Large intestine (tissue), 3 donors: ENCODE measurements around the gene C7orf25. TPM values are rescaled to one million over a fixed set of nuclear protein-coding genes. Genes with fewer than 3 reads are reported as not detected.
A peak's percentile ranks its signal among the peaks of the same experiment; 100 is the strongest.

ENCODE experiments used
- DNase-seq, 2 donors: peaks; one replicate each; pipeline versions ENCODE4 v3.0.0 to v3.0.0-alpha.2; 2013
- H3K27ac ChIP-seq: one replicate; pipeline ENCODE4 v1.5.1; 2013; ENCODE audit warnings: low read length
- H3K27me3 ChIP-seq: 2 replicates; pipeline ENCODE4 v1.6.1; 2013; ENCODE audit warnings: low read length; ENCODE audit not compliant: control insufficient read depth, insufficient read depth
- H3K36me3 ChIP-seq: 2 replicates; pipeline ENCODE4 v1.6.1; 2013; ENCODE audit warnings: low read length; ENCODE audit not compliant: control insufficient read depth, insufficient read depth
- H3K4me1 ChIP-seq: one replicate; pipeline ENCODE4 v1.6.1; 2013; ENCODE audit warnings: low read length; ENCODE audit not compliant: control insufficient read depth, insufficient read depth
- H3K4me3 ChIP-seq: one replicate; pipeline ENCODE4 v1.5.1; 2013; ENCODE audit warnings: low read length
- H3K9me3 ChIP-seq: one replicate; pipeline ENCODE4 v1.6.1; 2013; ENCODE audit warnings: mild to moderate bottlenecking, low read depth, low read length, moderate library complexity; ENCODE audit not compliant: control insufficient read depth
- WGBS: methylation state at CpG from one replicate; pipeline ENCODE4 v1.1.5; 2013; ENCODE audit warnings: low lambda C conversion rate; ENCODE audit not compliant: insufficient coverage; 5-methylcytosine and 5-hydroxymethylcytosine counted together
- polyA plus RNA-seq: library from polyadenylated mRNA; unstranded; fragments of 120-200 nt; gene quantifications from one replicate; pipeline ENCODE4 v1.2.1, GENCODE V29; 2013

C7orf25 gene
- polyA plus RNA-seq, 1 donor = 3.2 TPM

GRCh38 chr7:42945821-42946626 is 34.2 kb upstream of the C7orf25 start:
- WGBS = no CpG with 5 or more reads among the region's 4 CpGs
- H3K27me3 ChIP-seq = no peaks in the 10 kb centered on the region
- H3K27ac ChIP-seq = no peak overlapping the region
- H3K36me3 ChIP-seq = no peaks in the 10 kb centered on the region
- H3K9me3 ChIP-seq = no peaks in the 10 kb centered on the region
- H3K4me3 ChIP-seq = no peak overlapping the region
- no peaks in the 10 kb centered on the region for H3K4me1 ChIP-seq
- DNase-seq = no peak

DNA sequence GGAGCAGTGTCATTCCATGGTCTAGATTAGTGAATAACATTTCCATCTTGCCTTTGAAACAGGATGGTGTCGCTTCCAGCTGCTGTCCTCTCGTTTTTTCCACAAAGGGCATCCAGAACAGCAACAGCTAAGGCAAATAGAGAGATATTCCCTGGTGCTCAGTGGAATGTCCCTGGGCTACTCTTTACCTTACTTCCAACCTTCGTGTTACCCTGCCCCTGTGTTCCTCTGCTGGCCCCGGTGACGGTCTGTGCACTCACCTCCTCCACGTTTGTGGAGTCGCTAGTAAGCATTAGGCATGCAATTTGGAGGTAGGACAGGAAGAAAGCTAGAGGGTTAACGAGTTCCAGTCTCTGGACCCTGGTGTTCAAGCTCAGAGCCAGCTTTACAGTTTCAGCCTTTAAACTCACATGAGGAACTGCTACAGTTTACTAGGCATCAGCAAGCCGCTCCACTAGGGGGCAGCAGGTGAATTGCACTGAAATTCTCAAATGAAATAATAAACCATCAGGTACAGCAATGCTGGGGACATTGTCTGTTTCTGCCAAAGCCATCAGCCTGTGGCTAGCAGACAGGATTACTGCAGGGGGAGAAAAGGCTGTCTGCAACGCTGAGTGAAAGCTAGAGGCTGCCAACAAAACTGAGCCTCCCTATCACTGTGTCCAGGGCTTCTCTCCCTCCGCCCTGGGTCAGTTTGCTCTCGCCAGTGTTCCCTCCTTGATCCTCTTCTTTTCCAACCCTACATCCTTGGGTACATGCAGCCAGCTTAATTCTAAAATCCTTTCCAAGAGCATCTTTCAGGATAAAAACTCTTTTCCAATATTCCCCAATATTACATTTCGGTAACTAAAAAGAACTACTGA is 29.3 kb upstream of the C7orf25 start:
- no peak overlapping the region for H3K4me3 ChIP-seq
- H3K27ac ChIP-seq = no peak overlapping the region
- peaks cover 20% of the 10 kb centered on the region for H3K36me3 ChIP-seq
- no peaks in the 10 kb centered on the region for H3K27me3 ChIP-seq
- H3K9me3 ChIP-seq = no peaks in the 10 kb centered on the region
- peak; percentile 43 to 47 for DNase-seq
- no peaks in the 10 kb centered on the region for H3K4me1 ChIP-seq
- 100% methylated on average over 2 of the region's 13 CpGs for WGBS

DNA sequence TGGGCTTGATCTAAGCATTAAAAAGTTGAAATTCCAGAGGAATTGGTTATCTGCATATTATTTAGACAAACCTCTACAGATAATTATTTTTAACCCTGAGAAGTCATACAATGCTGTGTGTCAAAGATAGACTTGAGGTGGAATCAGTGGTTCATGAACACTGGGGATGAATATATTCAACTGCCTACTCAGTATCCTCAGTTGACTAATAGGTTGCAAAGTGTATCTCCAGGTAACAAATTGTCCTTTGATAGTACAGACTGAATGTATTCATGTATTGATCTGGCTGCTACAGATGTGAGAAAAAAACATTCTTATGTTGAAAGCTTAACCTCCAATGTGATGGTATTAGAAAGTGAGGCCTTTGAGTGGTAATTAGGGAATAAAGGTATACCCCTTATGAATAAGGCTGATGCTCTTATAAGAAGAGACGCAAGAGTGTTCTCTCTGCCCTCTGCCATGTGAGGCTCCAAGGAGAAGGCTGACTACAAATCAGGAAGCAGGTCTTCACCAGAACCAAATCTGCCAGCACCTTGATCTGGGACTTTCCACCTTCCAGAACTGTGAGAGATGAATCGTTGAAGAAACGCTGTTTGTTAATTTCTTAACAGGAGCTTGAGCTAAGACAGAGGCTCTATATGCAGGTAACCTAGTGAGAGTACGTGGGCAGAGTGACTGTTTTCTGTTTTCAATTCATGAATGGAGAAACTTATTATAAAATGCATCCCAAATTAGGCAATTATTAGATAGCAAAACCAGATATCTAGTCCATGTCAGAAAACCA is 27.8 kb upstream of the C7orf25 start:
- Histone ChIP-seq H3K36me3 (peaks cover 30% of the 10 kb centered on the region), H3K27me3 (no peaks in the 10 kb centered on the region), H3K9me3 (no peaks in the 10 kb centered on the region), H3K4me3 (no peak overlapping the region), H3K4me1 (no peaks in the 10 kb centered on the region), H3K27ac (no peak overlapping the region)
- WGBS = no CpG with 5 or more reads among the region's 4 CpGs
- DNase-seq = no peak

- no peak overlapping the region for H3K4me3 ChIP-seq
- WGBS = 100% methylated on average over 2 of the region's 5 CpGs
- no peak overlapping the region for H3K27ac ChIP-seq
- peaks cover 30% of the 10 kb centered on the region for H3K36me3 ChIP-seq
- DNase-seq = no peak
- no peaks in the 10 kb centered on the region for H3K27me3 ChIP-seq
- no peaks in the 10 kb centered on the region for H3K9me3 ChIP-seq
- H3K4me1 ChIP-seq = peaks cover 2% of the 10 kb centered on the region
These were observed 24.0 kb upstream of the C7orf25 start for GRCh38 chr7:42935861-42936260.

DNA sequence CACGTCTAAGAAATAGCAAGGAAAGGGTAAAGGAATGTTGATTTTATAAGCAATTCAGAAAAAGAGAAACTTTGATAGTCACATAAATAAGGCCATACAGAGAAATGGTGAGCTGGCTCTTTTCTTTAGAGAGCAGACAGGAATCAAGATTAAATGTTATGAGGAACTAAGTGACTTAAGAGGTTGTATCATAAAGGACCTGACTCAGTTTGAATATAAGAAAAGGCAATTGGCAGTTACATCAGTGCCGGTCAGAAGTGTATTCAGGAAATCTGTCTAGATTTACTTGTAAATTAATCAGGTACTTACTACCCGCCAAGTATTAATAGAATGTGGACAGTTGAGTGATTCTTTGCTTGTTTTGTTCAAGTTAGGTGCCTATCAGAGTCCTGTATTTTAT is 22.4 kb upstream of the C7orf25 start:
- Histone ChIP-seq H3K4me1 (peaks cover 9% of the 10 kb centered on the region), H3K9me3 (no peaks in the 10 kb centered on the region), H3K27me3 (no peaks in the 10 kb centered on the region), H3K4me3 (no peak overlapping the region), H3K36me3 (peaks cover 26% of the 10 kb centered on the region), H3K27ac (no peak overlapping the region)
- WGBS = 100% methylated on average over 1 of the region's 3 CpGs
- DNase-seq = no peak

DNA sequence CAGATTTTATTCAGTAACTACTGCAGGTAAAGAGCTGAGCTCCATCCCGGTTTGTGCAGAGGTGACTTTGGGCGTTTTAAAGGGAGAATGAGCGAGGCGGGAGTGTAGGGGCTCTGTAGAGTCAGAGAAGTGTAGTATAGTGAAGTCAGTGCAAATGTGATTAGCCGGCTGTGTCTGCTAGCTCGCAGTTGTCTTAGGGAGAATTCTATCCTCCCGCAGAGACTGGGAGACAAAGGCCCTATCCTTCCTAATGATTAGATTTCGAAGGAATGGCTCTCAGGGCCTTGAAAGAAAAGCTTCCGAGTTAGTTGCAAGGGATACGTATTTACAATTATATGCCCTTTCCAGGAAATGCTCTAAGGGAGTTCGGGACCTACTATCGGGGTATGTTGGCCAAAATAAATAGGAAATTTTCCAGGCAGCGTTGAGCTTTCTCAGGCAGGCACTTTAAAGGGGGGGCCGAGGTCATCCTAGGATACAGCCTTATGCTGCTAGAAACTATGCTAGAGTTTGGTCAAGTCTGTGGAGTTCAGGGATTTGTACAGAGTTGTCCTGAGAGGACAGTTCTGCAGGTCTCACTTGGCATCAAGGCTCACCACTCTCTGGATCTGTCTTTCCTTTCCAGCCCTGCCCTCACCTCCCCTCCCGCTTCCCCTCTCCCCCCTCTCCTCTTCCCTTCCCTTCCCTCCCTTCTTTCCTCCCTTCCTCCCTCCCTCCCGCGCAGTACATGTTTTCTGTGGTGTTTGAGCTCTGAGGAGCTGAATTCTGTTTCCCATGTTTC is 21.1 kb upstream of the C7orf25 start:
- H3K27me3 ChIP-seq = no peaks in the 10 kb centered on the region
- WGBS = 0% methylated on average over 1 of the region's 17 CpGs
- peaks cover 9% of the 10 kb centered on the region for H3K4me1 ChIP-seq
- DNase-seq = peak in 1 of 2 donors; percentile 45
- H3K9me3 ChIP-seq = no peaks in the 10 kb centered on the region
- H3K36me3 ChIP-seq = peaks cover 15% of the 10 kb centered on the region
- H3K4me3 ChIP-seq = peak overlapping the region; percentile 87
- peak overlapping the region; percentile 75 for H3K27ac ChIP-seq

DNA sequence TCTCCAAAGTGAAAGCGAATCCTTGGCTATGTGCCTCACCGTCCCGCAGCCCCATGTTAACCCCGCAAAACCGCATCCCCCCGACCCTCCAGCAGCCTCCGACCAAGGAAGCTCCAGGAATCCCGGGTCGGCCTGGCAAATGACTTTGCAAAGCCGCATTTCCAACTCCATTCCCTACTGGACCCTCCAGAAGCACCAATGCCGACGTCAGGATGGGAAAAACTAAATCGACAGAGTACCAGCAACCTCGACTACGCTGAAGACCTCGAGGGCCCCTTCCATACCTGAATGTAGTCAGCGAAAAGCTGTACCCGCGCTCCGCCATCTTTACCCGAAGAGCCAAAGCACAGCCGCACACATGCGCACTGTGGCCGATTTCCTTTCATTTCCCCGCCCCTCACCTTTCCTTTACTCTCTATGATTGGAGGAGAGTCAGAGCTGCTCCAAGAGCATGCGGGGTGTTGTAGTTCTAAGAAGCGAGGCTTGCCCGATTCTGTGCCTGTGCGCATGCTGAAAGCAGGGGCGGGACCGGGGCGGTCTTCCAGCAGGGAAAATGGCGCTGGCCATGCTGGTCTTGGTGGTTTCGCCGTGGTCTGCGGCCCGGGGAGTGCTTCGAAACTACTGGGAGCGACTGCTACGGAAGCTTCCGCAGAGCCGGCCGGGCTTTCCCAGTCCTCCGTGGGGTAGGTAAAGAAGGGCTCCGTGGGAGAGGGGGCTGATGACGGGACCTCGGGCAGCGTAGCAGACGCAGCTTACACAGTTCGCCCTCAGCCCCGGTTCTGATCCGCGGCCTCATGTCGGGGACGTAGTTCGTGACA is 20.2 kb upstream of the C7orf25 start, which contains the start of the genes MRPL32 and PSMA2:
MRPL32 (plus strand) TSS at position 543 of the 818 bp plus-strand sequence; CDS start at position 554, 11 bp downstream.
PSMA2 (minus strand) TSS at position 341 of the 818 bp plus-strand sequence; CDS start at position 325, 16 bp downstream.
- Histone ChIP-seq H3K36me3 (peaks cover 15% of the 10 kb centered on the region), H3K9me3 (no peaks in the 10 kb centered on the region), H3K4me3 (peak within 1 kb of the TSS; percentile 87), H3K4me1 (peaks cover 9% of the 10 kb centered on the region), H3K27me3 (no peaks in the 10 kb centered on the region), H3K27ac (peak within 1 kb of the TSS; percentile 75)
- peak; percentile 97 for DNase-seq
- WGBS = no CpG with 5 or more reads among the region's 56 CpGs

GRCh38 chr7:42931447-42931833 is 19.6 kb upstream of the C7orf25 start:
- no peaks in the 10 kb centered on the region for H3K9me3 ChIP-seq
- H3K36me3 ChIP-seq = peaks cover 14% of the 10 kb centered on the region
- peak overlapping the region; percentile 55 for H3K27ac ChIP-seq
- peak overlapping the region; percentile 87 for H3K4me3 ChIP-seq
- 0% methylated on average over 2 of the region's 12 CpGs for WGBS
- DNase-seq = no peak
- H3K27me3 ChIP-seq = no peaks in the 10 kb centered on the region
- H3K4me1 ChIP-seq = peaks cover 9% of the 10 kb centered on the region

GRCh38 chr7:42930889-42931288 is 19.0 kb upstream of the C7orf25 start:
- no CpG with 5 or more reads among the region's 5 CpGs for WGBS
- no peak overlapping the region for H3K27ac ChIP-seq
- H3K36me3 ChIP-seq = peaks cover 16% of the 10 kb centered on the region
- H3K9me3 ChIP-seq = no peaks in the 10 kb centered on the region
- H3K4me3 ChIP-seq = peak overlapping the region; percentile 87
- no peak for DNase-seq
- H3K27me3 ChIP-seq = no peaks in the 10 kb centered on the region
- H3K4me1 ChIP-seq = peaks cover 9% of the 10 kb centered on the region
